Measurements from ENCODE around the gene COG1.
A peak's percentile ranks its signal among the peaks of the same experiment; 100 is the strongest.

The COG1 gene

GRCh38 chr17:73234736-73235135, 41.9 kb downstream of the COG1 start:
- in situ Hi-C loops (cut with MboI; ENCODE audit: low pct_unique_long_range_greater_than_20kb, low sequenced_read_pairs, unreplicated experiment), result no loop called here
- no peak for TF ChIP-seq CTCF (IDR thresholded peaks at IDR 0.05; ENCODE audit: extremely low read depth, insufficient read depth, missing control alignments)
- no peak for DNase-seq (ENCODE audit: low spot score)

GRCh38 chr17:73237714-73238113, 44.9 kb downstream of the COG1 start:
- in situ Hi-C loops (cut with MboI; ENCODE audit: low pct_unique_long_range_greater_than_20kb, low sequenced_read_pairs, unreplicated experiment), result no loop called here
- TF ChIP-seq CTCF (IDR thresholded peaks at IDR 0.05; ENCODE audit: extremely low read depth, insufficient read depth, missing control alignments), result no peak
- DNase-seq (ENCODE audit: low spot score), result no peak

GRCh38 chr17:73240561-73240960, 47.7 kb downstream of the COG1 start:
- in situ Hi-C loops (cut with MboI; ENCODE audit: low pct_unique_long_range_greater_than_20kb, low sequenced_read_pairs, unreplicated experiment), result no loop called here
- no peak for DNase-seq (ENCODE audit: low spot score)
- no peak for TF ChIP-seq CTCF (IDR thresholded peaks at IDR 0.05; ENCODE audit: extremely low read depth, insufficient read depth, missing control alignments)

- no peak for DNase-seq (ENCODE audit: low spot score)
- TF ChIP-seq CTCF (IDR thresholded peaks at IDR 0.05; ENCODE audit: extremely low read depth, insufficient read depth, missing control alignments), result peak; percentile 24
- in situ Hi-C loops (cut with MboI; ENCODE audit: low pct_unique_long_range_greater_than_20kb, low sequenced_read_pairs, unreplicated experiment), result no loop called here
Measured at GRCh38 chr17:73247726-73248125, 54.9 kb downstream of the COG1 start.

GRCh38 chr17:73248532-73248931, 55.7 kb downstream of the COG1 start:
- TF ChIP-seq CTCF (IDR thresholded peaks at IDR 0.05; ENCODE audit: extremely low read depth, insufficient read depth, missing control alignments), result no peak
- no peak for DNase-seq (ENCODE audit: low spot score)
- in situ Hi-C loops (cut with MboI; ENCODE audit: low pct_unique_long_range_greater_than_20kb, low sequenced_read_pairs, unreplicated experiment), result no loop called here

- no peak for TF ChIP-seq CTCF (IDR thresholded peaks at IDR 0.05; ENCODE audit: extremely low read depth, insufficient read depth, missing control alignments)
- no peak for DNase-seq (ENCODE audit: low spot score)
- in situ Hi-C loops (cut with MboI; ENCODE audit: low pct_unique_long_range_greater_than_20kb, low sequenced_read_pairs, unreplicated experiment), result loop anchor here (10.0 kb wide), 1 partner anchor 125 kb away; no protein-coding TSS in a partner anchor
Measured at GRCh38 chr17:73249700-73250099, 56.8 kb downstream of the COG1 start.
